Thoracic aorta (tissue), 2 donors: Measurements from ENCODE around the gene SNRNP27. TPM values are rescaled to one million over a fixed set of nuclear protein-coding genes. Genes with fewer than 3 reads are reported as not detected.
A peak's percentile ranks its signal among the peaks of the same experiment; 100 is the strongest.

Experiments
- ATAC-seq: fragments of 150-250 bp; one replicate; pipeline ENCODE4 v1.8.0; 2017; ENCODE audit warnings: low read depth; ENCODE audit not compliant: insufficient number of reproducible peaks, low FRiP score
- DNase-seq: peaks from one replicate; pipeline ENCODE4 v3.0.0-alpha.2; 2020; ENCODE audit warnings: low spot score
- H3K27ac ChIP-seq, 2 donors: fragments of 200-600 bp; sonication (generic); 1 replicate in 1 of 2; 2 replicates in 1 of 2; pipeline ENCODE4 v1.5.1; 2016; ENCODE audit warnings: mild to moderate bottlenecking in 2 of 2, moderate library complexity in 2 of 2
- H3K27me3 ChIP-seq: fragments of 200-600 bp; sonication (generic); replicated peaks from 2 replicates; pipeline ENCODE4 v1.6.0; 2016; ENCODE audit warnings: mild to moderate bottlenecking; ENCODE audit not compliant: insufficient read depth
- H3K36me3 ChIP-seq: fragments of 200-600 bp; sonication (generic); one replicate; pipeline ENCODE4 v1.5.1; 2016
- H3K4me1 ChIP-seq, 2 donors: fragments of 200-600 bp; sonication (generic); 1 replicate in 1 of 2; 2 replicates in 1 of 2; pipeline versions ENCODE4 v1.5.1 to v1.6.0; 2016; ENCODE audit warnings: low read depth in 2 of 2, mild to moderate bottlenecking in 1 of 2; ENCODE audit not compliant: control insufficient read depth in 1 of 2
- H3K4me3 ChIP-seq: fragments of 200-600 bp; sonication (generic); 2 replicates; pipeline ENCODE4 v1.5.1; 2016; ENCODE audit warnings: mild to moderate bottlenecking
- H3K9me3 ChIP-seq: fragments of 200-600 bp; sonication (generic); 2 replicates; pipeline ENCODE4 v1.5.1; 2016
- CTCF ChIP-seq: fragments of 200-600 bp; sonication (generic); IDR thresholded peaks from one replicate; pipeline ENCODE4 v1.5.1; 2019; ENCODE audit warnings: antibody characterized with exemption
- total RNA-seq, 2 donors: library from RNA; depleted of rRNA; stranded (reverse); fragments of >200 nt; gene quantifications; one replicate each; pipeline versions ENCODE4 v1.1.0 to v1.2.3, GENCODE V29; 2016

Gene SNRNP27
- total RNA-seq, 2 donors from 2014 or later: 57.4 to 98.7 TPM

- Histone ChIP-seq H3K4me3 (no peak overlapping the region), H3K27me3 (no peaks in the 10 kb centered on the region), H3K27ac (peak overlapping the region; percentile 62 to 72), H3K9me3 (no peaks in the 10 kb centered on the region), H3K4me1 (peaks cover 24 to 32% of the 10 kb centered on the region in 2 donors), H3K36me3 (peaks cover 11% of the 10 kb centered on the region)
- ATAC-seq (no peak), DNase-seq (no peak)
- no peak for TF ChIP-seq CTCF
Measured at GRCh38 chr2:69931832-69932595, 38.3 kb downstream of the SNRNP27 start.

- peak overlapping the region; percentile 37 to 62 for H3K27ac ChIP-seq
- peaks cover 11% of the 10 kb centered on the region for H3K36me3 ChIP-seq
- DNase-seq: no peak
- H3K27me3 ChIP-seq: no peaks in the 10 kb centered on the region
- TF ChIP-seq CTCF: no peak
- H3K9me3 ChIP-seq: no peaks in the 10 kb centered on the region
- no peak overlapping the region for H3K4me3 ChIP-seq
- ATAC-seq: no peak
- peaks cover 24 to 32% of the 10 kb centered on the region in 2 donors for H3K4me1 ChIP-seq
Measured at GRCh38 chr2:69932596-69932922, 38.8 kb downstream of the SNRNP27 start.

GRCh38 chr2:69933254-69933828 is 39.6 kb downstream of the SNRNP27 start:
- H3K9me3 ChIP-seq: no peaks in the 10 kb centered on the region
- H3K36me3 ChIP-seq: peaks cover 18% of the 10 kb centered on the region
- no peak overlapping the region for H3K4me3 ChIP-seq
- H3K4me1 ChIP-seq: peaks cover 24 to 32% of the 10 kb centered on the region in 2 donors
- peak overlapping the region; percentile 37 to 62 for H3K27ac ChIP-seq
- H3K27me3 ChIP-seq: no peaks in the 10 kb centered on the region
- TF ChIP-seq CTCF: no peak
- DNase-seq (no peak), ATAC-seq (no peak)

GRCh38 chr2:69933839-69934613 is 40.3 kb downstream of the SNRNP27 start:
- no peak for TF ChIP-seq CTCF
- peak; percentile 20 for DNase-seq
- peak overlapping the region; percentile 26 for H3K4me3 ChIP-seq
- H3K36me3 ChIP-seq: peaks cover 23% of the 10 kb centered on the region
- ATAC-seq: peak; percentile 77
- H3K27me3 ChIP-seq: no peaks in the 10 kb centered on the region
- H3K9me3 ChIP-seq: no peaks in the 10 kb centered on the region
- H3K4me1 ChIP-seq: peaks cover 24 to 32% of the 10 kb centered on the region in 2 donors
- H3K27ac ChIP-seq: peak overlapping the region; percentile 37 to 62

GRCh38 chr2:69934614-69934908 is 40.8 kb downstream of the SNRNP27 start:
- no peaks in the 10 kb centered on the region for H3K9me3 ChIP-seq
- no peak overlapping the region for H3K4me3 ChIP-seq
- H3K27ac ChIP-seq: peak overlapping the region in 1 of 2 donors; percentile 62
- no peak for ATAC-seq
- no peak for DNase-seq
- peaks cover 24 to 32% of the 10 kb centered on the region in 2 donors for H3K4me1 ChIP-seq
- H3K36me3 ChIP-seq: peaks cover 24% of the 10 kb centered on the region
- H3K27me3 ChIP-seq: no peaks in the 10 kb centered on the region
- TF ChIP-seq CTCF: no peak
